ENCODE results near the gene KRT2. TPM values are rescaled to one million over a fixed set of nuclear protein-coding genes. Genes with fewer than 3 reads are reported as not detected.

KRT2 gene
- total and polyA plus RNA-seq, 2 of the 4 experiments (the other 2 are of a cell fraction), result not detected

DNA sequence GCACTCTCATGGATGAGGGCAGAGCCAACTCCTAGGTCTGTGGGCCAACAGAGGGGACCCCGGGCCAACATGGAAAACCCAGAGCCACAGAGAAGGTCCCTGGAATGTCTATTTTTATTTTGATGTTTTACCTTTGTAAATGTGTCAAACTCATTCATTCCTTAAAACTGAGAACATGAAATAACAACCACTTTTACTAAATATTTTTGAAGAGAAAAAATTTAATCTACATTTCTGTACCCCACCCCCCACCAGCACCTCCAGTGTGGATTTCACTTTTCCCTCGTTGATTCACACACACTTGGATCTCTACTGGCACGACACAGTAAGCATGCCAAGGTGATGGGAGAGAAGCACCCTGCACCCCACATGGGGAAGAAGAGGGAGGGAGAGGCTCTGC, 44.6 kb upstream of the KRT2 start:
- dilution Hi-C loops (cut with HindIII; ENCODE audit: low sequenced_read_pairs, unreplicated experiment) (no loop called here), in situ Hi-C loops (cut with MboI; ENCODE audit: low sequenced_read_pairs) (no loop called here), intact Hi-C loops (cut with micrococcal nuclease) (no loop called here)
- no peaks in the 10 kb centered on the region for H3K79me1 ChIP-seq (ENCODE audit: low read depth in 1 of 2, low read length in 2 of 2)
- no peak overlapping the region for H3K18ac ChIP-seq (ENCODE audit: low read depth, low read length)
- H3K36me3 ChIP-seq (ENCODE audit: control insufficient read depth, insufficient read depth, low read length), result no peaks in the 10 kb centered on the region
- no peaks in the 10 kb centered on the region for H4K20me1 ChIP-seq (ENCODE audit: insufficient read depth, low read length)
- CTCF ChIA-PET, result no interaction called here
- no peak overlapping the region for H2AK9ac ChIP-seq (replicated peaks; ENCODE audit: low read depth, low read length, poor library complexity)
- BruUV-seq (replicated peaks), result no TSS peak
- H3K23ac ChIP-seq (ENCODE audit: low read depth, low read length), result no peak overlapping the region
- no peaks in the 10 kb centered on the region; the same call in 1 of the 2 replicates for H3K9me1 ChIP-seq (ENCODE audit: insufficient read depth, low read length)
- H2BK15ac ChIP-seq (ENCODE audit: low read depth, low read length), result no peak overlapping the region
- TF ChIP-seq MXI1 (IDR thresholded peaks at IDR 0.05; ENCODE audit: borderline replicate concordance, low read depth, low read length) (no peak), BHLHE40 (IDR thresholded peaks at IDR 0.05; ENCODE audit: low read depth, low read length) (no peak), FOS (IDR thresholded peaks at IDR 0.05; ENCODE audit: low read depth, low read length) (no peak), SMC3 (IDR thresholded peaks at IDR 0.05; ENCODE audit: low read depth, low read length) (no peak), RAD21 (IDR thresholded peaks at IDR 0.05; ENCODE audit: low read length) (no peak), RFX5 (IDR thresholded peaks at IDR 0.05; ENCODE audit: low read depth, low read length) (no peak), POLR2A (IDR thresholded peaks at IDR 0.05; ENCODE audit: low read depth, low read length) (no peak), CEBPB (IDR thresholded peaks at IDR 0.05; ENCODE audit: low read depth, low read length) (no peak), CHD1 (IDR thresholded peaks at IDR 0.05; ENCODE audit: low read depth, low read length) (no peak), RCOR1 (IDR thresholded peaks at IDR 0.05; ENCODE audit: insufficient replicate concordance, low read length) (no peak), MAFK (IDR thresholded peaks at IDR 0.05; ENCODE audit: low read depth, low read length) (no peak), MAZ (IDR thresholded peaks at IDR 0.05; ENCODE audit: borderline replicate concordance, low read depth, low read length) (no peak), NFE2L2 (IDR thresholded peaks at IDR 0.05; ENCODE audit: low read depth, low read length) (no peak)
- TF ChIP-seq, protein P1, sequence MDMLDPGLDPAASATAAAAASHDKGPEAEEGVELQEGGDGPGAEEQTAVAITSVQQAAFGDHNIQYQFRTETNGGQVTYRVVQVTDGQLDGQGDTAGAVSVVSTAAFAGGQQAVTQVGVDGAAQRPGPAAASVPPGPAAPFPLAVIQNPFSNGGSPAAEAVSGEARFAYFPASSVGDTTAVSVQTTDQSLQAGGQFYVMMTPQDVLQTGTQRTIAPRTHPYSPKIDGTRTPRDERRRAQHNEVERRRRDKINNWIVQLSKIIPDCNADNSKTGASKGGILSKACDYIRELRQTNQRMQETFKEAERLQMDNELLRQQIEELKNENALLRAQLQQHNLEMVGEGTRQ (IDR thresholded peaks at IDR 0.05; ENCODE audit: low read depth, low read length), result no peak
- TF ChIP-seq, protein P2, sequence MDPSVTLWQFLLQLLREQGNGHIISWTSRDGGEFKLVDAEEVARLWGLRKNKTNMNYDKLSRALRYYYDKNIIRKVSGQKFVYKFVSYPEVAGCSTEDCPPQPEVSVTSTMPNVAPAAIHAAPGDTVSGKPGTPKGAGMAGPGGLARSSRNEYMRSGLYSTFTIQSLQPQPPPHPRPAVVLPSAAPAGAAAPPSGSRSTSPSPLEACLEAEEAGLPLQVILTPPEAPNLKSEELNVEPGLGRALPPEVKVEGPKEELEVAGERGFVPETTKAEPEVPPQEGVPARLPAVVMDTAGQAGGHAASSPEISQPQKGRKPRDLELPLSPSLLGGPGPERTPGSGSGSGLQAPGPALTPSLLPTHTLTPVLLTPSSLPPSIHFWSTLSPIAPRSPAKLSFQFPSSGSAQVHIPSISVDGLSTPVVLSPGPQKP (IDR thresholded peaks at IDR 0.05; ENCODE audit: borderline replicate concordance, low read depth, low read length), result no peak
- TF ChIP-seq, protein P3, sequence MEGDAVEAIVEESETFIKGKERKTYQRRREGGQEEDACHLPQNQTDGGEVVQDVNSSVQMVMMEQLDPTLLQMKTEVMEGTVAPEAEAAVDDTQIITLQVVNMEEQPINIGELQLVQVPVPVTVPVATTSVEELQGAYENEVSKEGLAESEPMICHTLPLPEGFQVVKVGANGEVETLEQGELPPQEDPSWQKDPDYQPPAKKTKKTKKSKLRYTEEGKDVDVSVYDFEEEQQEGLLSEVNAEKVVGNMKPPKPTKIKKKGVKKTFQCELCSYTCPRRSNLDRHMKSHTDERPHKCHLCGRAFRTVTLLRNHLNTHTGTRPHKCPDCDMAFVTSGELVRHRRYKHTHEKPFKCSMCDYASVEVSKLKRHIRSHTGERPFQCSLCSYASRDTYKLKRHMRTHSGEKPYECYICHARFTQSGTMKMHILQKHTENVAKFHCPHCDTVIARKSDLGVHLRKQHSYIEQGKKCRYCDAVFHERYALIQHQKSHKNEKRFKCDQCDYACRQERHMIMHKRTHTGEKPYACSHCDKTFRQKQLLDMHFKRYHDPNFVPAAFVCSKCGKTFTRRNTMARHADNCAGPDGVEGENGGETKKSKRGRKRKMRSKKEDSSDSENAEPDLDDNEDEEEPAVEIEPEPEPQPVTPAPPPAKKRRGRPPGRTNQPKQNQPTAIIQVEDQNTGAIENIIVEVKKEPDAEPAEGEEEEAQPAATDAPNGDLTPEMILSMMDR (conservative IDR thresholded peaks at IDR 0.05; ENCODE audit: low read depth, low read length), result no peak
- DNase-seq, result no peak
- no peak overlapping the region for H4K5ac ChIP-seq (ENCODE audit: low read depth, low read length)
- no peak overlapping the region for H2BK120ac ChIP-seq (ENCODE audit: low read depth, low read length)
- no peak overlapping the region for H3K9ac ChIP-seq (ENCODE audit: low read depth, low read length)
- H3K56ac ChIP-seq (ENCODE audit: extremely low read depth, insufficient read depth, low read length), result no peak overlapping the region
- H3K27ac ChIP-seq (ENCODE audit: insufficient read depth, low read length), result no peak overlapping the region
- H4K91ac ChIP-seq (ENCODE audit: insufficient read depth, low read depth, low read length), result no peak overlapping the region
- H3K4me3 ChIP-seq (ENCODE audit: insufficient read depth, low read depth, low read length), result no peak overlapping the region
- no peak overlapping the region for H3K14ac ChIP-seq (replicated peaks; ENCODE audit: low read depth, low read length)
- H3K4ac ChIP-seq (ENCODE audit: low read depth, low read length), result no peak overlapping the region
- H3K4me1 ChIP-seq (ENCODE audit: control insufficient read depth, insufficient read depth, low read length), result no peaks in the 10 kb centered on the region
- H2AK5ac ChIP-seq (ENCODE audit: low read depth, low read length), result no peak overlapping the region
- no peak for ATAC-seq (ENCODE audit: low read depth)
- H2AFZ ChIP-seq (replicated peaks; ENCODE audit: low read length, poor library complexity), result no peak overlapping the region
- POLR2A ChIA-PET (ENCODE audit: unreplicated experiment), result no interaction called here
- H2BK20ac ChIP-seq (ENCODE audit: low read depth, low read length), result no peak overlapping the region
- no peak overlapping the region for H2BK5ac ChIP-seq (ENCODE audit: low read depth, low read length, poor library complexity, severe bottlenecking)
- no peak overlapping the region for H4K8ac ChIP-seq (ENCODE audit: low read depth in 2 of 2, low read length in 2 of 2)
- WGBS, 2 experiments (ENCODE audit: extremely low coverage in 2 of 2, insufficient read length in 1 of 2), result no CpG with 5 or more reads among the region's 3 CpGs
- H3K4me2 ChIP-seq (ENCODE audit: low read depth, low read length), result no peak overlapping the region
- no peaks in the 10 kb centered on the region for H3K9me3 ChIP-seq (ENCODE audit: control insufficient read depth, insufficient read depth, low read length)
- H3K27me3 ChIP-seq (ENCODE audit: control insufficient read depth, insufficient read depth, low read length), result peaks cover 40% of the 10 kb centered on the region

All from IMR-90 (cell line).